Hepatocyte (in vitro differentiated cells): ENCODE measurements around the gene FBXL7. TPM values are rescaled to one million over a fixed set of nuclear protein-coding genes. Genes with fewer than 3 reads are reported as not detected.

Experiments
- DNase-seq: peaks from one replicate; pipeline ENCODE4 v3.0.0-alpha.2; 2016; ENCODE audit warnings: low spot score
- H2AFZ ChIP-seq: fragments of 200-600 bp; sonication (generic); 2 replicates; pipeline ENCODE4 v1.6.0; 2016; ENCODE audit warnings: antibody characterized with exemption, mild to moderate bottlenecking
- H3K27ac ChIP-seq: fragments of 200-600 bp; sonication (generic); 2 replicates; pipeline ENCODE4 v1.5.1; 2016; ENCODE audit warnings: mild to moderate bottlenecking
- H3K27me3 ChIP-seq: fragments of 200-600 bp; sonication (generic); 2 replicates; pipeline ENCODE4 v1.6.1; 2016
- H3K36me3 ChIP-seq: fragments of 200-600 bp; sonication (generic); replicated peaks from 2 replicates; pipeline ENCODE4 v1.5.1; 2016; ENCODE audit warnings: low read depth; ENCODE audit not compliant: insufficient read depth
- H3K4me1 ChIP-seq: fragments of 200-600 bp; sonication (generic); 2 replicates; pipeline ENCODE4 v1.5.1; 2016; ENCODE audit warnings: mild to moderate bottlenecking, moderate library complexity; ENCODE audit not compliant: insufficient read depth
- H3K4me2 ChIP-seq: fragments of 200-600 bp; sonication (generic); 2 replicates; pipeline ENCODE4 v1.6.0; 2016
- H3K4me3 ChIP-seq: fragments of 200-600 bp; sonication (generic); 2 replicates; pipeline ENCODE4 v1.5.1; 2016; ENCODE audit warnings: mild to moderate bottlenecking
- H3K79me2 ChIP-seq: fragments of 200-600 bp; sonication (generic); 2 replicates; pipeline ENCODE4 v1.6.0; 2017; ENCODE audit warnings: mild to moderate bottlenecking
- H3K9me2 ChIP-seq: fragments of 200-600 bp; sonication (generic); replicated peaks from 2 replicates; pipeline ENCODE4 v1.6.0; 2017; ENCODE audit warnings: mild to moderate bottlenecking; ENCODE audit not compliant: insufficient read depth
- H3K9me3 ChIP-seq: fragments of 200-600 bp; sonication (generic); 2 replicates; pipeline ENCODE4 v1.5.1; 2016; ENCODE audit warnings: low read depth, mild to moderate bottlenecking
- H4K20me1 ChIP-seq: fragments of 200-600 bp; sonication (generic); 2 replicates; pipeline ENCODE4 v1.6.0; 2016; ENCODE audit warnings: mild to moderate bottlenecking; ENCODE audit not compliant: insufficient read depth, poor library complexity, severe bottlenecking
- CTCF ChIP-seq: fragments of 200-600 bp; sonication (generic); IDR thresholded peaks from 2 replicates; pipeline ENCODE4 v1.5.1; 2016; ENCODE audit warnings: antibody characterized with exemption, mild to moderate bottlenecking; ENCODE audit not compliant: poor library complexity
- EZH2 ChIP-seq: fragments of 200-600 bp; sonication (generic); IDR thresholded peaks from 2 replicates; pipeline ENCODE4 v1.6.1; 2016; ENCODE audit warnings: antibody characterized with exemption, mild to moderate bottlenecking, borderline replicate concordance
- EZH2phosphoT487 ChIP-seq: fragments of 200-600 bp; sonication (generic); IDR thresholded peaks from one replicate; pipeline ENCODE4 v1.6.1; 2018; ENCODE audit warnings: antibody characterized with exemption, mild to moderate bottlenecking, low read depth, moderate library complexity; ENCODE audit not compliant: unreplicated experiment, severe bottlenecking
- WGBS: methylation state at CpG from one replicate; pipeline ENCODE4 v1.1.6; 2016; ENCODE audit warnings: low lambda C conversion rate; ENCODE audit errors: missing lambda C conversion rate; 5-methylcytosine and 5-hydroxymethylcytosine counted together
- polyA plus RNA-seq: library from polyadenylated mRNA; unstranded; fragments of >200 nt; fragmentation: Nextera tagmentation; extraction: Ambion mirVana; gene quantifications from 2 replicates; pipeline ENCODE4 v1.2.1, GENCODE V29; 2016
- total RNA-seq: library from RNA; depleted of rRNA; stranded (reverse); fragments of >200 nt; gene quantifications from 2 replicates; pipeline ENCODE4 v1.2.3, GENCODE V29; 2014

Gene FBXL7
- total and polyA plus RNA-seq, 2 experiments from 2014 or later = 8.4 to 10.3 TPM

DNA sequence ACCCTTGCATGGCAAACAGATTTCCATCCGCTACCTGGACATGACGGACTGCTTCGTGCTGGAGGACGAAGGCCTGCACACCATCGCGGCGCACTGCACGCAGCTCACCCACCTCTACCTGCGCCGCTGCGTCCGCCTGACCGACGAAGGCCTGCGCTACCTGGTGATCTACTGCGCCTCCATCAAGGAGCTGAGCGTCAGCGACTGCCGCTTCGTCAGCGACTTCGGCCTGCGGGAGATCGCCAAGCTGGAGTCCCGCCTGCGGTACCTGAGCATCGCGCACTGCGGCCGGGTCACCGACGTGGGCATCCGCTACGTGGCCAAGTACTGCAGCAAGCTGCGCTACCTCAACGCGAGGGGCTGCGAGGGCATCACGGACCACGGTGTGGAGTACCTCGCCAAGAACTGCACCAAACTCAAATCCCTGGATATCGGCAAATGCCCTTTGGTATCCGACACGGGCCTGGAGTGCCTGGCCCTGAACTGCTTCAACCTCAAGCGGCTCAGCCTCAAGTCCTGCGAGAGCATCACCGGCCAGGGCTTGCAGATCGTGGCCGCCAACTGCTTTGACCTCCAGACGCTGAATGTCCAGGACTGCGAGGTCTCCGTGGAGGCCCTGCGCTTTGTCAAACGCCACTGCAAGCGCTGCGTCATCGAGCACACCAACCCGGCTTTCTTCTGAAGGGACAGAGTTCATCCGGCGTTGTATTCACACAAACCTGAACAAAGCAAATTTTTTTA, 436.7 kb downstream of the FBXL7 start:
- DNase-seq = no peak
- H3K4me1 ChIP-seq = no peaks in the 10 kb centered on the region
- H3K9me2 ChIP-seq = no peaks in the 10 kb centered on the region
- no peaks in the 10 kb centered on the region for H4K20me1 ChIP-seq
- H3K4me2 ChIP-seq = no peak overlapping the region
- no peak overlapping the region for H2AFZ ChIP-seq
- H3K27ac ChIP-seq = no peak overlapping the region
- WGBS = 98% methylated on average over 60 of the region's 60 CpGs
- H3K36me3 ChIP-seq = no peaks in the 10 kb centered on the region
- no peaks in the 10 kb centered on the region for H3K79me2 ChIP-seq
- no peak for TF ChIP-seq EZH2
- no peak for TF ChIP-seq CTCF
- no peak for TF ChIP-seq EZH2phosphoT487
- no peaks in the 10 kb centered on the region for H3K9me3 ChIP-seq
- H3K27me3 ChIP-seq = no peaks in the 10 kb centered on the region
- H3K4me3 ChIP-seq = no peak overlapping the region

DNA sequence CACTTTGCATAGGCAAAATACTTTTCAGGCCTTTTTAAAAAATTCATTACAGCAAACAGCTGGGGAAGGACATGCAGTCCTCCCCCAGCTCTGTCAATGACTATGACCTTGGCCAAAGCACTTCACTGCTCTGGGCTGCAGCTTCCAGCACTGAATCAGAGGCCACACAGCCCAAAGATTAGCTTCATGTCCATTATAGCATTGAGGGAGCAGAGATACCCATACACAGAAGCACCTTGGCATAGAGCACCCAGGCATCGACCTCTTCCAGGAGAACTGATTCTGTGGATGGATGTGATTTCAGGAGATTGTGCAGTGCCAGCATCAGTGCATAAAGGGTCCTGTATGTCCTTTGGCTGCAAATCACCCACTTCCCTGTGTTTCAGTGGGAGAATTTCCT, 437.7 kb downstream of the FBXL7 start:
- H3K27me3 ChIP-seq = no peaks in the 10 kb centered on the region
- H3K79me2 ChIP-seq = no peaks in the 10 kb centered on the region
- WGBS = 94% methylated on average over 1 of the region's 1 CpG
- TF ChIP-seq EZH2phosphoT487 (no peak), CTCF (no peak), EZH2 (no peak)
- H3K4me1 ChIP-seq = no peaks in the 10 kb centered on the region
- no peak overlapping the region for H3K4me3 ChIP-seq
- no peaks in the 10 kb centered on the region for H3K9me2 ChIP-seq
- no peaks in the 10 kb centered on the region for H3K9me3 ChIP-seq
- H3K27ac ChIP-seq = no peak overlapping the region
- H2AFZ ChIP-seq = no peak overlapping the region
- no peak overlapping the region for H3K4me2 ChIP-seq
- no peaks in the 10 kb centered on the region for H3K36me3 ChIP-seq
- DNase-seq = no peak
- no peaks in the 10 kb centered on the region for H4K20me1 ChIP-seq

DNA sequence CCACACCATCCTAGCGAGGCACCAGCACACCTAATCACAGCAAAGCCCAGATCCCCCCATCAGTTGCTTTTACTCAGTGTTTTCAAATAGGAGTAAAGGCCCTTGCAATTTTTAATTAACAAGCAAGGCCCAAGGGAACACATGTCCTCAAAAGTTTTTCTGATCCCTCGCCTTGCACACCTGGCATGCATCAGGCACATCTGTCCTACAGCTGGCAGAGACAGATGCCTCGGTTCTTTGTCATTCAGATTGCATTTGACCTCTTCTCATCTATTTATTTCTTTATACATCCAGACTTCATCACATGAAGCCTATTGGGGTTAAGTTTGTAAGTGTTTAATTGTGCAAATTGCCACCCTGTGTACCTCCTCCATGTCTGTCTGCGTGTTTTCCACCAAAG, 438.2 kb downstream of the FBXL7 start:
- Histone ChIP-seq H3K9me2 (no peaks in the 10 kb centered on the region), H3K27me3 (no peaks in the 10 kb centered on the region), H3K4me1 (no peaks in the 10 kb centered on the region), H3K9me3 (no peaks in the 10 kb centered on the region), H3K79me2 (no peaks in the 10 kb centered on the region), H3K4me3 (no peak overlapping the region), H3K36me3 (no peaks in the 10 kb centered on the region), H2AFZ (no peak overlapping the region), H4K20me1 (no peaks in the 10 kb centered on the region), H3K27ac (no peak overlapping the region), H3K4me2 (no peak overlapping the region)
- DNase-seq = no peak
- no peak for TF ChIP-seq CTCF
- no peak for TF ChIP-seq EZH2
- TF ChIP-seq EZH2phosphoT487 = no peak
- WGBS = 73% methylated on average over 4 of the region's 4 CpGs
